RCC 7860 (cell line): ENCODE data around the gene CEACAM6.

Source experiments
- DNase-seq: peaks from one replicate; pipeline ENCODE4 v3.0.0-alpha.2; 2015; ENCODE audit warnings: low spot score
- FAIRE-seq: peaks from 2 replicates; lab custom pipeline; 2012; peaks lifted over from hg19 to GRCh38; lab: Jason Lieb, UNC

Gene CEACAM6

DNA sequence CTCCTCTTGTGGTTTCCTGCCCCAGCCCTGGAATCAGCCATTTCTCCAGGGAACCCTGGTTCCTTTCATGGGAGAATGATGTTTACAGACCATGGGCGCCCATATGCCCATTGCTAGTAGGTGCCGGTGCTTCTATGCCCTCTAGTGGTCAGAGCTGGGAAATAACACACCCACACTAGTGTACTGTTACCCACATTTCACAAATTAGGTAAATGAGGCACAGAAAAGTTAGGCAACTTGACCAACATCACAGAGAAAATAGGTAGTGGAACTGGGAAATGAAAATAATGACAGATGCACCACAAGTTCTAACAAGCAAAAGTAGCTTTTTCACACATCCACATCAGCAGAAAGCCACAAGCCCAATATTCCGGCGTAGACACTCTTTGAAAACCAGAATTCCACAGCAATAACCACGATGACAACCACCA, 39.7 kb downstream of the CEACAM6 start:
- DNase-seq = no peak
- no peak for FAIRE-seq

DNA sequence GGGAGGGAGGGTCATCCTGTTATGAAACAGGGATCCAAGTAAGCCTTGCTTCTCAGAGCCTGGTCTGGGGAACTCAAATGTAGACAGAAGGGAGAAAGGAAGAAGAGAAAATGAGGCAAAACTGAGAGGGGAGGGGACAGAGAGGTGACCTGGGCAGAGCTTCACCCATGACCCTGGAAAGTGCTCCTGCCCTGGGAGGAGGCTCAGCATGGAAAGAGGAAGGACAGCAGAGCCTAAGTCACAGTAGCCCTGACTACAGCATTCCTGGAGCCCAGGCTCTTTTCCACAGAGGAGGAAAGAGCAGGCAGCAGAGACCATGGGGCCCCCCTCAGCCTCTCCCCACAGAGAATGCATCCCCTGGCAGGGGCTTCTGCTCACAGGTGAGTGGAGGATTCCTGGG, 41.0 kb downstream of the CEACAM6 start, which contains the start of gene CEACAM3:
TSS of gene CEACAM3 (plus strand) at position 226 of the 400 bp plus-strand sequence. CDS start at position 317, 91 bp downstream.
- DNase-seq = no peak
- no peak for FAIRE-seq

- FAIRE-seq = no peak
- no peak for DNase-seq
Observed at GRCh38 chr19:41796901-41797300, 41.6 kb downstream of the CEACAM6 start.

DNA sequence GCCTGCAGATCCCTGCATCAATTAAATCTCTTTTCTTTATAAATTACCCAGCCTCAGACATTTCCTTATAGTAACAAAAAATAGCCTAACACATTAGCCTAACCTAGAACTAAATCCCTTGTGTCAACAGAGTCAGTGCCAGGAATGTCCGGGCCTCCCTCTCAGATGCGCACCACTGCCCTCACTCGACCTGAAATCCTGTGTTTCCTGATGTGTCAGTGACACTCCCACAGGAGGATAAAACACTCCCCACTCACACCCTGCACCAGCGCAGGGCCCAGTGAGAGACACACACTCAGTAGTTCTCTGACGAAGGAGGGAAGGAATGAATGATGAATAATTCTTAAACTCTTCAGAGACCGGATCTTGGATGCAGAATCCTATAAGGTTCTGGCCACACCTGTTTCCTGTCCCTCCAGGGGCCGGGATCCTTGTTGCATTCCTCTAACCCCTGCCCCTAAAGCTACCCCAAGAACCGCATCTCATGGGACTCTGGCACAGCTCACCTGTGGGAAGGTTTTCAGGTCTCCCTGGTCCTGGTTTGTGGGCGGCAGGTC, 44.2 kb downstream of the CEACAM6 start:
- peak; percentile 56 for DNase-seq
- peak; percentile 4 for FAIRE-seq

DNA sequence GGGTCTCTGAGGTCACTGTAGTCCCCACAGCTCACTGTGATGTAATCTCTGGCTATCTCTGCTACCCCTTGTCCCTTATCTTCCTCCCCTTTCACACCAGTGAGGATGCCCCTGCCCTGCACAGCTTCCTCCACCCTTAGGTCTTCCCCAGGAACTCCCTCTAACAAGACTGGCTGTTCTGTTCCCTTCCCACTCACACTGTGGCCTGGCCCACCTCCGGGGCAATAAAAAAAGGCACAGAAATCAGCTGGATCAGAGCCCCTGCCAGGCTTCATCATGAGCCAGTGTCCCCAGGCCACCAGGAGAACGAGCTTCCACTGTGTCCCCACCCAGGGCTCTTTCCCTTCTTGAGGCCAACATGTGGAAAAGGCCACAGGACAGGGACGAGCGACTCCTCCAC, 45.7 kb downstream of the CEACAM6 start:
- no peak for FAIRE-seq
- no peak for DNase-seq

DNA sequence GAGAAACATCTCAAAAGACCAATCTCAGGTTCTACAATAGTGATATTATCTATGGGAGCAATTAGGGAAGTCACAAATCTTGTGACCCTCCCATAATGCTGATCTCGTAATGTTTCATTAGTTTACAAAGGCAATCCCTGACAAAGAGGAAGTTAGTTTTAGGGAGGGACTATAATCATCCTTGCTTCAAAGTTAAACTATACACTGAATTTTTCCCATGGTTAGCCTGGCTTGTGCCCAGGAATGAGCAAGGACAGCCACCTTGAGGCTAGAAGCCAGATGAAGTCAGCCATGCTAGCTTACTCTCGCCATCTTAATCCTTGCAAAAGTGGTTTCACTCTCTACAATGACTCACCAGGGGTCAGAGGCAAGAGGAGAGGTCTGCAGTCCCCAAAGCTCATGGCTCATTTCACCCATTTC, 46.5 kb downstream of the CEACAM6 start:
- no peak for DNase-seq
- FAIRE-seq = no peak

DNA sequence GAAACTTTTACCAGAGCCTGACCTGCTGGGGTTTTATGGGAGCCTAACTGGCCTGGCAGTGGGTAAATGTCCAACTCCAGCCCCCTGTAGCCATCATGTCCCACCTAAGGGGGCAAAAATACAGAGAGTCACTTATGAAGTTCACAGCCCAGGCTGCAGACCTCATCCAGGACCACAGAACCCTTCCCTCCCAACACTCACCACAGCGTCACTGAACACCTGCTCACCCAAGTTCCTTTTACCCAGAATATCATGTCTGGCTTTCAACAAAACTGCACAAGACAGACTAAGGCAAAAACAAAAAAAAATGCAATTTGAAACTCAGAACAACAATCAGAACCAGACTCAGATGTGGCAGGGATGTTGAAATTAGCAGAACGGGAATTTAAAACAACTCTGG, 47.4 kb downstream of the CEACAM6 start:
- DNase-seq = no peak
- FAIRE-seq = no peak

GRCh38 chr19:41804336-41804735, 49.0 kb downstream of the CEACAM6 start:
- DNase-seq (no peak), FAIRE-seq (no peak)

GRCh38 chr19:41807176-41807575, 51.8 kb downstream of the CEACAM6 start:
- FAIRE-seq = no peak
- DNase-seq = no peak

DNA sequence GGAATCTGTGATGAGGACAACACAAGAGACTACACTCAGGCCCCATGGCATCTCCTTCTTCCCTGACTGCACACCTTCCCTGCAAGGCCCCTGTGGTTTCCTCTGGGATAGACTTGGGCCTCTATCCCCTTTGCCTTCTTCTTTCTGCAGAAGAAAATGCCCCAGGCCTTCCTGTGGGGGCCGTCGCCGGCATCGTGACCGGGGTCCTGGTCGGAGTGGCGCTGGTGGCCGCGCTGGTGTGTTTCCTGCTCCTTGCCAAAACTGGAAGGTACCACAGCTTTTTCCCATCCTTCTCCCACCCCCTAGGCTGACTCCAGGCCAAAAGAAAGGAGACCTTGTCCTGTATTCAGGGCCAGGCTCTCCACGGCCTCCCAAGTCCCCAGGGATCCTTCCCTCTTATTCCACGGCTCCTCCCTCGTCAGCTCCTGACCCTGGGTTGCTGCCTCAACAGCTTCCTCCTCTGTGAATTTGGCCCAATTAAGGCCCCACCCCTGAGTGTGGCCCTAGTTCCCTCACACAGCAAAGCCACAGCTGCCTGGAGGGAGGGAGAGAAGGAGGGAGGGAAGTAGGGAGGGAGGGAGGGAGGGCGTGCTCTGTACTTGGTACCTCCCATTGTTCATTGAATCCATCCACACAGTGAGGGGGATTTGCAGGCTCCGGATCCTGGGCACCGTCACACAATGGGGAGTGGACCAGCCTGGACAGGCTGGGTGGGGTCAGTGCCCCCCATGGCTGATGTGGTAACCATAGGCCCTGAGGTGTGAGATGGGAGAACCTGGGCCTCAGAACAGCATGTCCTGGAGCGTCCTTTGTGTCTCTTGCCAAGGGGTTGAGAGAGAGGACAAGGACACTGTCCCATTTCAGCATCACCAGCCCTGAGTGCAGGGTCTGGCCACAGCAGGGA, 53.6 kb downstream of the CEACAM6 start:
- FAIRE-seq (no peak), DNase-seq (no peak)

DNA sequence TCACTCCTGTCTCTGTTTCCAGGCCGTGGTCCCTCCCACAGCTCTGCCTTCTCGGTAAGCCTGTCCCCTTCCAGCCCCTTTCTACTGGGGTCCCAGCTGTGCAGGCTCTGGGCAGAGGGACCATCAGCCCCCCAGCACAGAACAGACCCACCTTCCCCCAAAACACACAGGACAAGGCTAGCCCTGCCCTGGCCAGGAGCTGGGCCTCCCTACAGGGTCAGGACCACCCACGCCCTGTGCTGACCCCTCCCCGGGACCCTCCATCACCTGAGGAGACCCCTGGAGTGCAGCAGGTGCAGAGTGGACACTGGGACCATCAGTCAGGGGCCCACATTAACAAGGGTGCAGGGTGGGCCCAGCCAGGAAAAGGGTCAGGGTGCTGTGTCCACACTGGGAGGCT, 55.0 kb downstream of the CEACAM6 start:
- FAIRE-seq = no peak

GRCh38 chr19:41811036-41811435, 55.7 kb downstream of the CEACAM6 start:
- FAIRE-seq = no peak
- no peak for DNase-seq

More for the DNA sequence above, 55.0 kb downstream of the CEACAM6 start:
- DNase-seq = no peak

GRCh38 chr19:41811981-41812380, 56.7 kb downstream of the CEACAM6 start:
- no peak for DNase-seq
- no peak for FAIRE-seq

- FAIRE-seq (no peak), DNase-seq (no peak)
Observed at GRCh38 chr19:41813911-41814310, 58.6 kb downstream of the CEACAM6 start.

DNA sequence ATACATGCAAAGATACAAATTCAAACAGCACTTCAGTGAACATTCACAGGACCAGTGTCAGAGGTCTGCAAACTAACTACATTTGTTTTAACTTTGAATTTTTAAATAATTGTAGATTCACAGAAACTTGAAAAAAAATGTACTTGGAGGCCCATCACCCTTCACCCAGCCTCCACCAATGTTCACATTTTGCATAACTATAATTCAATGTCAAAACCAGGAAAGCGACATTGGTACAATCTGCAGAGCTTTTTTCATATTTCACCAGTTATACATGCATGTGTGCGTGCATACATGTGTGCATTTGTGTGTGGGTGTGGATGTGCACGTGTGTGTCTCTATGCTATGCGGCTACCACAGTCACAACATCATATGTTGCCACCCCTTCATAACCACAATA, 60.0 kb downstream of the CEACAM6 start:
- no peak for FAIRE-seq
- no peak for DNase-seq

- no peak for DNase-seq
- no peak for FAIRE-seq
Observed at GRCh38 chr19:41816761-41817160, 61.4 kb downstream of the CEACAM6 start.

DNA sequence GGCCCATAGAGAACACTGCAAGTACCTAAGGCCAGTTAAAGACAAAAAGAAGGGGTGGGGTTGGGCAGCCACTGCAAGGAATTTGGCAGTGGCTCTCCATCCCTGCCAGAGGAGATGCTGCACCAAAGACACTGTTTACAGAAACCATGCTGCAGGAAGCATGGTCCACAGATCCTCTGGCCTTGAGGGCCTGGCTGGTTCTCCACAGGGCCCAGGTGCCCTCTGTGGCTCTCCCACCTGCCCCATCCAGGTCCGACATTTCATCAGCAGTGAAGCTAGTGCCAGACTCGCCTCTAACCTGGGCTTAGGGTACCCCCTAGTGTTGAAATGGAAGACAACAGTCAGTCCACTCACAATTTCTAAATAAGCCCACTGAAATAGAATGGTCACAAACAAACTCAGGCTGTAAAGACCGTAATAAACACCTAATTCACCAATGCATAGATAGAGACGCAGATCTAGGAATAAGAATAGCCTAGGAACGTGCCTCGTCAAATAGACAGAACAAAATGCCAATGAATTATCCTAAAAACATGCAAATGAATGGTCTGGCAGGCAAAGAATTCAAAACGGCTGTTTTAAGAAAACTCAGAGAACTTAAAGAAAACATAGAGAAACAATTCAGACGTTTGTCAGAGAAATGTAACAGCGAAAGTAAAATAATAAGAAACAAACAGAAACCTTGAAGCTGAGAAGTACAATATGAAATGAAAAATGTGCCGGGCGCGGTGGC, 65.8 kb downstream of the CEACAM6 start:
- DNase-seq = peak; percentile 35
- FAIRE-seq = no peak
